ENCODE measurements around the gene APOBEC3F.

The APOBEC3F gene

GRCh38 chr22:39094717-39095389 is 54.2 kb downstream of the APOBEC3F start:
- DNase-seq: no peak

- no peak for DNase-seq
Observed at GRCh38 chr22:39095971-39096370, 55.3 kb downstream of the APOBEC3F start.

- DNase-seq: no peak
Observed at GRCh38 chr22:39097098-39098020, 56.7 kb downstream of the APOBEC3F start, which contains the start of gene APOBEC3H. APOBEC3H (plus strand) TSS chr22:39097244; CDS start chr22:39100279, 3,035 bp downstream.

- DNase-seq: no peak
Observed at GRCh38 chr22:39098026-39098425, 57.4 kb downstream of the APOBEC3F start.

GRCh38 chr22:39098576-39098975 is 57.9 kb downstream of the APOBEC3F start:
- no peak for DNase-seq

GRCh38 chr22:39101226-39101625 is 60.6 kb downstream of the APOBEC3F start:
- DNase-seq: no peak

GRCh38 chr22:39103431-39103830 is 62.8 kb downstream of the APOBEC3F start:
- DNase-seq: no peak

Measured in hippocampal formation (tissue), 2 donors.